Activated T-cell treated with anti-CD3 and anti-CD28 coated beads, Interleukin-2, amount 50 U/mL, for 72 hours (primary cell): ENCODE measurements around the gene NAPB. TPM values are rescaled to one million over a fixed set of nuclear protein-coding genes. Genes with fewer than 3 reads are reported as not detected.

Experiments
- ATAC-seq, 2 donors: fragments of 150-1000 bp; cut with Tn5 transposase; replicated peaks in 1 of 2; 2 replicates each; pipeline ENCODE4 v1.10.0; 2021; ENCODE audit warnings: moderate library complexity in 2 of 2, mild to moderate bottlenecking in 1 of 2
- DNase-seq, 2 donors: peaks; one replicate each; pipeline ENCODE4 v3.0.0; 2021 to 2022; ENCODE audit warnings: mixed read lengths in 1 of 2
- H3K27ac Mint-ChIP-seq: one replicate; pipeline ENCODE4 v1.8.0; 2022; ENCODE audit warnings: mild to moderate bottlenecking, moderate library complexity, mixed read lengths
- H3K27me3 Mint-ChIP-seq: one replicate; pipeline ENCODE4 v1.8.0; 2022; ENCODE audit warnings: low read depth, mixed read lengths
- H3K36me3 Mint-ChIP-seq, 2 donors: one replicate each; pipeline ENCODE4 v1.8.0; 2022; ENCODE audit warnings: mixed read lengths in 2 of 2, mild to moderate bottlenecking in 1 of 2; ENCODE audit not compliant: insufficient read depth in 2 of 2
- H3K4me1 Mint-ChIP-seq: one replicate; pipeline ENCODE4 v1.8.0; 2022; ENCODE audit warnings: low read depth, mixed read lengths
- H3K4me3 Mint-ChIP-seq, 2 donors: one replicate each; pipeline ENCODE4 v1.8.0; 2022; ENCODE audit warnings: mild to moderate bottlenecking in 2 of 2, mixed read lengths in 2 of 2, moderate library complexity in 2 of 2
- H3K9me3 Mint-ChIP-seq, 2 donors: one replicate each; pipeline ENCODE4 v1.8.0; 2022; ENCODE audit warnings: mixed read lengths in 2 of 2
- total RNA-seq, 2 donors: library from RNA; stranded (reverse); gene quantifications; one replicate each; pipeline ENCODE4 v1.2.3, GENCODE V29; 2022

Gene NAPB
- total RNA-seq, 2 donors from 2014 or later = 9.0 to 14.2 TPM

DNA sequence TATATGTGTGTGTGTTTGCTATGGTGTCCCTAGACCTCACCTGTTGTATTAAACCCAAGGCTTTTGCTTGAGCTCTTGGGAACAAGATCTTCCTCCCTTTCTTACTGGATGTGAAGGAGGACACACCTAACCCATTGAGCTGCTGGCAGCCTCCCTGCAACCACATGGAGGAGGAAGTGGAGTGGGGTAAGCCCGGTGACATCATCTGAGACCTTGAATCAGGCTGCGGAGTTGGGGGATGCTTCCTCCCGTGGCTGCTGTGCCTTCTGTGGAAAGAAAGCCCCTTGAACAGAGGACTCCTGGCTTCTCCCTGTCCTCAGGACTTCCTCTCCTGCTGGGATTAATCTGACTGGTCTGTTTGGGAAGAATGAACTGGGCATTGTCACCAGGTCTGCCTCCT lies 28.1 kb upstream of the NAPB start:
- H3K36me3 Mint-ChIP-seq = no peaks in the 10 kb centered on the region
- ATAC-seq (peak; percentile 39 to 45), DNase-seq (peak; percentile 8)
- H3K27ac Mint-ChIP-seq = no peak overlapping the region
- peaks cover 13% of the 10 kb centered on the region for H3K4me1 Mint-ChIP-seq
- H3K27me3 Mint-ChIP-seq = peaks cover 8% of the 10 kb centered on the region
- no peak overlapping the region for H3K4me3 Mint-ChIP-seq
- H3K9me3 Mint-ChIP-seq = no peaks in the 10 kb centered on the region

- H3K4me3 Mint-ChIP-seq = no peak overlapping the region
- H3K4me1 Mint-ChIP-seq = peaks cover 13% of the 10 kb centered on the region
- no peak overlapping the region for H3K27ac Mint-ChIP-seq
- DNase-seq (no peak), ATAC-seq (no peak)
- H3K27me3 Mint-ChIP-seq = peaks cover 8% of the 10 kb centered on the region
- H3K36me3 Mint-ChIP-seq = no peaks in the 10 kb centered on the region
- no peaks in the 10 kb centered on the region for H3K9me3 Mint-ChIP-seq
Observed at GRCh38 chr20:23448167-23448566, 26.9 kb upstream of the NAPB start.

DNA sequence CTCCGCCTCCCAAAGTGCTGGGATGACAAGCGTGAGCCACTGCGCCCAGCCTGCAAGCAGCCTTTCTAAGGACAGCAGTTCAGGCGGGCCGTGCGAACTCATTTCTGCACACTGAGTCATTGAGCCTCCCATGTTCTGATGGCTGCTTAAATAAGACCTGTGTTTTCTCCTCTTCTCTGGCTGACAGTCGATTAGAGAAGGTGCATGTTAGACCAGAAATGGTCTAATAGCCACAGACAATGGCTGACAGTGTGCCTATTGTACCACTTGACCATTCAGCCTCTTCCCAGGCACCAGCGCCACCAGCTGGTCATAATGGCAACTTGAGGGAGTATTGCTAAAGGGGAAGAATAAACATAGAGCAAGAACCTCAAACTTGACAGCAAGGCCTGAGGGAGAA lies 25.2 kb upstream of the NAPB start:
- no peaks in the 10 kb centered on the region for H3K9me3 Mint-ChIP-seq
- H3K27me3 Mint-ChIP-seq = peaks cover 8% of the 10 kb centered on the region
- DNase-seq (peak; percentile 32 to 50), ATAC-seq (peak in 1 of 2 donors; percentile 49)
- no peak overlapping the region for H3K27ac Mint-ChIP-seq
- no peak overlapping the region for H3K4me3 Mint-ChIP-seq
- no peaks in the 10 kb centered on the region for H3K36me3 Mint-ChIP-seq
- H3K4me1 Mint-ChIP-seq = peaks cover 13% of the 10 kb centered on the region

DNA sequence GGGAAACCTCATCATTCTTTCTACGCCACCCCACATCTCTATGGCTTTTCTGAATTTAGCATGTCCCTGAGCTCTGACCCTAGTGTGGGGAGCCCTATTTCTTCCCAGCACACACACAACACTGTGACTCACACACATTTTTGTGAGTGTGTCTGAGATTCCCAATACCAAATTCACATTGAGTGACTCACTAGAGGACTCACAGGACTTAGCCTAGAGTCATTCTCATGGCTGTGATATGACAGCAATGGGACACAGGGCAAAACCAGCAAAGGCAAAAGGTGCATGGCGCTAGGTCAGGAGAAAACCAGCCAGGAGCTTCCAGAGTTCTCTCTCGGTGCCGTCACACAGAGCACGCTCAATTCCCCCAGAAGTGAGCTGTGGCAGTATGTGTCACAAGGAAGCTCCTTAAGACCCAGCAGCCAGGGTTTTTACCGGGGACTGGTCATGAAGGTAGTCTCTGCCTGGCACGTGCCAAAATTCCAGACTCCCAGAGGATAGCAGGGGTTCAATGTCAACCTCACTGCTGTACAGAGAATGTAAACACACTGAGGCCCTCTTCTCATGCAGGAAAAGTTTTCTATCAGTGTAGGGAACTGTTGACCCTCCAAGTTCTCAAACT lies 24.4 kb upstream of the NAPB start:
- Mint-ChIP-seq H3K36me3 (no peaks in the 10 kb centered on the region), H3K27ac (no peak overlapping the region), H3K4me3 (no peak overlapping the region), H3K9me3 (no peaks in the 10 kb centered on the region), H3K27me3 (peaks cover 2% of the 10 kb centered on the region), H3K4me1 (peaks cover 8% of the 10 kb centered on the region)
- DNase-seq = no peak
- no peak for ATAC-seq

- Mint-ChIP-seq H3K9me3 (no peaks in the 10 kb centered on the region), H3K4me1 (peaks cover 7% of the 10 kb centered on the region), H3K4me3 (no peak overlapping the region), H3K36me3 (no peaks in the 10 kb centered on the region), H3K27ac (no peak overlapping the region), H3K27me3 (no peaks in the 10 kb centered on the region)
- no peak for ATAC-seq
- DNase-seq = no peak
Observed at GRCh38 chr20:23444859-23445258, 23.6 kb upstream of the NAPB start.

DNA sequence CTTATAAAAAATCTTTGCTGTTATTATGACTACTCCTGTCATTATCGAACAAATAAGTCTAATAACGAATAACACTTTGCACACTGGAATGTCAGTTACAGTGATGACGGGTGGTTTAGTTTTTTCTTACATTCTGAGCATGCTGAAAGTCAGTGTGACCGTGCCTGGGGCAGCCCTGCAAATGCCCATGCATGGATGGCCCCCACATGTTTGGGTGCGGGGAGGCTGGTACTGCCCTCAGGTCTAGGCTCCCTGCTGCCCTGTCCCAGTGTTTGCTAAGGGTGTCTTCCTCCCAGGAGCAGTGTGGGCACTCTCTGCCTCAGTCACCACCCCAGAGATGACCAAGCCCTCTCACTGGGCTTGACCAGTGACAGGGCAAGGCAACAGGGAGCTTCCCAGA lies 21.1 kb upstream of the NAPB start:
- ATAC-seq (no peak), DNase-seq (no peak)
- Mint-ChIP-seq H3K36me3 (no peaks in the 10 kb centered on the region), H3K4me3 (no peak overlapping the region), H3K4me1 (no peaks in the 10 kb centered on the region), H3K9me3 (no peaks in the 10 kb centered on the region), H3K27me3 (no peaks in the 10 kb centered on the region), H3K27ac (no peak overlapping the region)

GRCh38 chr20:23441850-23442313 lies 20.6 kb upstream of the NAPB start:
- Mint-ChIP-seq H3K36me3 (no peaks in the 10 kb centered on the region), H3K9me3 (no peaks in the 10 kb centered on the region), H3K4me1 (no peaks in the 10 kb centered on the region), H3K27me3 (no peaks in the 10 kb centered on the region), H3K4me3 (no peak overlapping the region), H3K27ac (no peak overlapping the region)
- DNase-seq = peak; percentile 65 to 67
- peak; percentile 70 to 81 for ATAC-seq

DNA sequence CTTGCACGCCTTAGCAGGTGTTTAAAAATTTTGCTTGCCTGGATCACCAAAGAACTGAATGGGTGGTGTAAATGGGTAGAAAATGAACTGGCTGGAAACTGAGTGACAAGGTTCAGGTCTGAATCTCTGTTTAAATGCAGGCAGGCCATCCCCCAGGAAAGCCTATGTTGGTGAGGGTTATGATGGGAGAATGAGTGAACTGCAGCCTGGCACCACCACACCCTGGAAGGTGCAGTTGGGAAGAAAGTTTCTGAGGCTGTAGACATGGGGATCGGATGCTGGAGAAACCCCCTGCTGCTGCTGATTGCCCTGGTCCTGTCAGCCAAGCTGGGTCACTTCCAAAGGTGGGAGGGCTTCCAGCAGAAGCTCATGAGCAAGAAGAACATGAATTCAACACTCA lies 18.7 kb upstream of the NAPB start:
- ATAC-seq (no peak), DNase-seq (no peak)
- no peaks in the 10 kb centered on the region for H3K36me3 Mint-ChIP-seq
- no peaks in the 10 kb centered on the region for H3K9me3 Mint-ChIP-seq
- no peak overlapping the region for H3K4me3 Mint-ChIP-seq
- H3K27me3 Mint-ChIP-seq = peaks cover 2% of the 10 kb centered on the region
- no peak overlapping the region for H3K27ac Mint-ChIP-seq
- H3K4me1 Mint-ChIP-seq = no peaks in the 10 kb centered on the region

DNA sequence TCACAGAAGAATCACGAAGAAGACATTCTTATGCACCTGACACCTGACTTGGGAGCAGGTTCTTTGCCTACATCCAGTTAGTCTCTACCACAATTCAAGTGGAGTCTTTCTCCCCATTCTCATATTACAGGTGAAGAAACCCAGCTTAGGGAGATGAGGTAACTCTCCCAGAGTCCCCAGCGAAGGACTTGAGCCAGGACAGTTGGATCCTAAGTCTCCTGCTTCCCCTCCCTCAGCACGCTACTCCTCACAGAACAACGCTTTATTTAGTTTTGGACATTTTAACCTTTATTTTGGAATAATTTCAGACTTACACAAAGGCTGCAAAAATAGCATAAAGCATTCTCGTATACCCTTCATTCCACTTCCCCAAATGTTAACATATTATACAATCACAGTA lies 17.4 kb upstream of the NAPB start:
- DNase-seq = no peak
- no peaks in the 10 kb centered on the region for H3K36me3 Mint-ChIP-seq

DNA sequence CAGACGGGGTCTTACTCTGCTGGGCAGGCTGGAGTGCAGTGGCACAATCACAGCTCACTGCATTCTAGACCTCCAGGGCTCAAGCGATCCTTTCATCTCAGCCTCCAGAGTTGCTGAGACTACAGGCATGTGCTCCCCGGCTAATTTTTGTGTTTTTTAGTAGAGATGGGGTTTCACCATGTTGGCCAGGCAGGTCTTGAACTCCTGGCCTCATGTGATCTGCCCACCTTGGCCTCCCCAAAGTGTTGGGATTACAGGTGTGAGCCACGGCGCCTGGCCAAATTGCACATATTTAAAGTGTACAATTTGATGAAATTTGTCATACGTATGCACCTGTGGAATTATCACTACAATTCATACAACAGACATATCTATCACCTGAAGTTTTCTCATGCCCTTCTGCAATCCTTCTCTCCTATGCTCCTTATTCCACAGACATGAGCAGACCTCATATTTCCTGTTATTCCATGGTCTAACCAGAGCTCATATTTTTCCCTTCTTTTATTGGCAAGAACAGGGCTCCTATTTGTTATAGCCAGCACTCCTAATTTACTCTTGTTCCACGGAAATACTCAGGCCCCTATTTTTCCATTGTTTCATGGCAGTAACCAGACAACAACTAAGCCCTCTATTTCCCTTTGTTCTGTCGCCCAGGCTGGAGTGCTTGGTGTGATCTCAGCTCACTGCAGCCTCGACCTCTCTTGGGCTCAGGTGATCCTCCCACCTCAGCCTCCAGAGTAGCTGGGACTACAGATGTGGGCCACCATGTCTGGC lies 16.0 kb upstream of the NAPB start:
- H3K36me3 Mint-ChIP-seq = no peaks in the 10 kb centered on the region
- DNase-seq (no peak), ATAC-seq (no peak)
- H3K4me1 Mint-ChIP-seq = no peaks in the 10 kb centered on the region
- peaks cover 4% of the 10 kb centered on the region for H3K27me3 Mint-ChIP-seq
- no peak overlapping the region for H3K4me3 Mint-ChIP-seq
- H3K27ac Mint-ChIP-seq = no peak overlapping the region
- no peaks in the 10 kb centered on the region for H3K9me3 Mint-ChIP-seq

More for the DNA sequence above, 17.4 kb upstream of the NAPB start:
- no peak for ATAC-seq
- Mint-ChIP-seq H3K9me3 (no peaks in the 10 kb centered on the region), H3K27me3 (peaks cover 4% of the 10 kb centered on the region), H3K27ac (no peak overlapping the region), H3K4me3 (no peak overlapping the region), H3K4me1 (no peaks in the 10 kb centered on the region)

DNA sequence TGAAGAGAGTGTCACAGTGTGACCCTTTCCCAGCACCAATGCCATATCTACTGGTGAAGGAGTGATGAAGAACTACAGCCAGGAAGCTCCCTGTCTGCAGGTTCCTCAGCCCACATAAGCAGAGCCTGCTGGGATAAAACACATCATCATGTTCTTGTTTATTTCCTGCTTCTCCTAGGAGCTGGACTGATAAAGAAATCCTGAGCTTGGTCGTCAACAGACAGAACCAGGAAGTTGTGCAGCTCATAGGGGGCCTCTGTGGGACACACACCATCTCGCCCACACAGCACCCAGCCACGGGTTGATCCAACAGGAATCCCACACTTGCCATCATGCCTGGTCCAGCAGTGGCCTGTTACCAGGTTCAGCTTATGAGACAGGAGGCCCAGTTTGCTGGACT lies 15.4 kb upstream of the NAPB start:
- H3K4me1 Mint-ChIP-seq = no peaks in the 10 kb centered on the region
- no peak overlapping the region for H3K27ac Mint-ChIP-seq
- DNase-seq = no peak
- no peaks in the 10 kb centered on the region for H3K36me3 Mint-ChIP-seq
- ATAC-seq = no peak
- no peaks in the 10 kb centered on the region for H3K9me3 Mint-ChIP-seq
- H3K4me3 Mint-ChIP-seq = no peak overlapping the region
- peaks cover 4% of the 10 kb centered on the region for H3K27me3 Mint-ChIP-seq

DNA sequence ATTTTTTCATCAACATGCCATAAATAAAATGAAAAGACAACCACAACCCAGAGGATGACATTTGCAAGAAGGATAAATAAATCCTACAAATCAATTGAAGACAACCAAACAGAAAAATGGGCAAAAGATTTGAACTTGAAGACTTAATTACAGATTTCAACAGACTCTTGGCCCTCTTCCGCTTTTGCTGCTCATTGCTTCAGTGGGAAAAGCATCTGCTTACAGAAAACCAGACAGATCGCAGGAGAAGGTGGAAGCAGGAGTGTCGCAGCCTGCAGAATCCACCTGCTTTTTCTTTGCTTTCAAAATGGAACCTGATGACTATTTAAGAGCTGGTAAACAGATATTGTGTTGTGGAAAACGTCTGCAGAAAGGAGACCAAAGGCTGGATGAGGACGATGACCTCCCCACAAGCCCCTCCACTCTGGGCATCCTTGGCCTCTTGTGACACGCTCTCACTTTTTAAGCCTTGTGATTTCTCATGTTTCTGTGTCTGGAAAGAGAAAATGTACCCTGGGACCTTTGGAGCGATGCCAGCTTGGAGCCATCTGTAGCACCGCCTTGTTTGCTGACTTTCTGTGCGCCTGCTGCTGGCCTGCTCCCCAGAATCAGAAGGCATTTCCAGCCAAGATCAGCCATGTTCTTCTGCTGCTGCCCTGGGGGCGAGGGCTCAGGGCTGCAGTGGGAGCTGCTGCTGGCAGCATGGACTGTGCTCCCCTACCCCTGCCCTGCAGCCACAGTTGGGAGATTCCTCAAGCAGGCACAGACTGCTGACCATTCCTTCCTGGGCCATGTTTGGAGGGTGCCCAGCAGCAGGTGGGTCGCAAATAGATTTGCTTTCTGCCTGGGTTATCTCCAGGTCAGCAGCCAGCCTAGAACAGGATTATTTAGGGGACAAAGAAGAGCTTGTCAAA lies 14.6 kb upstream of the NAPB start:
- peaks cover 4% of the 10 kb centered on the region for H3K27me3 Mint-ChIP-seq
- no peak overlapping the region for H3K4me3 Mint-ChIP-seq
- no peak for ATAC-seq
- no peaks in the 10 kb centered on the region for H3K36me3 Mint-ChIP-seq
- H3K9me3 Mint-ChIP-seq = no peaks in the 10 kb centered on the region
- no peaks in the 10 kb centered on the region for H3K4me1 Mint-ChIP-seq
- DNase-seq = no peak
- no peak overlapping the region for H3K27ac Mint-ChIP-seq
